Ishikawa (cell line): ENCODE measurements around the gene ERMP1.

Experiments
- CEBPB ChIP-seq: IDR thresholded peaks from 2 replicates; pipeline ENCODE4 v1.6.1; 2012
- CREB1 ChIP-seq: IDR thresholded peaks from 2 replicates; pipeline ENCODE4 v1.6.1; 2012; ENCODE audit warnings: low read depth
- EP300 ChIP-seq: IDR thresholded peaks from 2 replicates; pipeline ENCODE4 v1.6.1; 2012; ENCODE audit warnings: borderline replicate concordance
- FOXM1 ChIP-seq: IDR thresholded peaks from 2 replicates; pipeline ENCODE4 v1.6.1; 2012; ENCODE audit warnings: low read depth, borderline replicate concordance
- NFIC ChIP-seq: IDR thresholded peaks from 2 replicates; pipeline ENCODE4 v1.6.1; 2012
- RAD21 ChIP-seq: IDR thresholded peaks from 2 replicates; pipeline ENCODE4 v1.6.1; 2012; ENCODE audit warnings: low read depth
- TAF1 ChIP-seq: IDR thresholded peaks from 2 replicates; pipeline ENCODE4 v1.6.1; 2012; ENCODE audit warnings: low read depth, mild to moderate bottlenecking
- TCF12 ChIP-seq: IDR thresholded peaks from 2 replicates; pipeline ENCODE4 v1.6.1; 2012; ENCODE audit warnings: low read depth
- TEAD4 ChIP-seq: IDR thresholded peaks from 2 replicates; pipeline ENCODE4 v1.6.1; 2012
- USF1 ChIP-seq: IDR thresholded peaks from 2 replicates; pipeline ENCODE4 v1.6.1; 2012
- YY1 ChIP-seq: IDR thresholded peaks from 2 replicates; pipeline ENCODE4 v1.6.1; 2012; ENCODE audit warnings: low read depth
- ZBTB7A ChIP-seq: IDR thresholded peaks from 2 replicates; pipeline ENCODE4 v1.6.1; 2012; ENCODE audit warnings: low read depth
- TF ChIP-seq, protein P1 (sequence below): IDR thresholded peaks from 2 replicates; pipeline ENCODE4 v1.6.1; 2012; ENCODE audit warnings: low read depth, mild to moderate bottlenecking
- TF ChIP-seq, protein P2 (sequence below): IDR thresholded peaks from 2 replicates; pipeline ENCODE4 v1.6.1; 2012

ERMP1 gene

GRCh38 chr9:5870020-5870339 is 37.1 kb upstream of the ERMP1 start:
- TF ChIP-seq TCF12 (no peak), NFIC (no peak), CEBPB (no peak), YY1 (no peak)
- TF ChIP-seq, protein P1, sequence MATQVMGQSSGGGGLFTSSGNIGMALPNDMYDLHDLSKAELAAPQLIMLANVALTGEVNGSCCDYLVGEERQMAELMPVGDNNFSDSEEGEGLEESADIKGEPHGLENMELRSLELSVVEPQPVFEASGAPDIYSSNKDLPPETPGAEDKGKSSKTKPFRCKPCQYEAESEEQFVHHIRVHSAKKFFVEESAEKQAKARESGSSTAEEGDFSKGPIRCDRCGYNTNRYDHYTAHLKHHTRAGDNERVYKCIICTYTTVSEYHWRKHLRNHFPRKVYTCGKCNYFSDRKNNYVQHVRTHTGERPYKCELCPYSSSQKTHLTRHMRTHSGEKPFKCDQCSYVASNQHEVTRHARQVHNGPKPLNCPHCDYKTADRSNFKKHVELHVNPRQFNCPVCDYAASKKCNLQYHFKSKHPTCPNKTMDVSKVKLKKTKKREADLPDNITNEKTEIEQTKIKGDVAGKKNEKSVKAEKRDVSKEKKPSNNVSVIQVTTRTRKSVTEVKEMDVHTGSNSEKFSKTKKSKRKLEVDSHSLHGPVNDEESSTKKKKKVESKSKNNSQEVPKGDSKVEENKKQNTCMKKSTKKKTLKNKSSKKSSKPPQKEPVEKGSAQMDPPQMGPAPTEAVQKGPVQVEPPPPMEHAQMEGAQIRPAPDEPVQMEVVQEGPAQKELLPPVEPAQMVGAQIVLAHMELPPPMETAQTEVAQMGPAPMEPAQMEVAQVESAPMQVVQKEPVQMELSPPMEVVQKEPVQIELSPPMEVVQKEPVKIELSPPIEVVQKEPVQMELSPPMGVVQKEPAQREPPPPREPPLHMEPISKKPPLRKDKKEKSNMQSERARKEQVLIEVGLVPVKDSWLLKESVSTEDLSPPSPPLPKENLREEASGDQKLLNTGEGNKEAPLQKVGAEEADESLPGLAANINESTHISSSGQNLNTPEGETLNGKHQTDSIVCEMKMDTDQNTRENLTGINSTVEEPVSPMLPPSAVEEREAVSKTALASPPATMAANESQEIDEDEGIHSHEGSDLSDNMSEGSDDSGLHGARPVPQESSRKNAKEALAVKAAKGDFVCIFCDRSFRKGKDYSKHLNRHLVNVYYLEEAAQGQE: no peak

GRCh38 chr9:5869315-5870019 is 36.5 kb upstream of the ERMP1 start:
- TF ChIP-seq RAD21: peak; percentile 60
- TF ChIP-seq, protein P1: no peak

DNA sequence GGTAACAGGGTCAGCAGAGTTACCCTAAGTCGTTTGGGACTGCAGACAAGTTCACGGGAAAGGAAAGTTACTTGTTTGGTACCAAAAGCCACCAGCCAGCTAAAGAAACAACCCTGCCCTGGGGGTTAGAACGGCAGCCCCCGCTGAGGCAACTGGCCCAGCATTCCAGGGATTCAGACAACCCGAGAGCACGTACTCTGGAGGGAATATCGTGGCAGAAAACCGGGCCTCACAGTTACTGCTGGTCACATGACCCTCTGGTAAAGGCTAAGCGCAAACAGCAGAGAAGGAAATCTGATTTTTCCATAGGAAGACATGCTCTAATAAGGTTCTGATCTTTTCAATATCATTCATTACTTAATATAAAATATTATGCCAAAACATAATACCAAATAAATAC is 35.3 kb upstream of the ERMP1 start:
- no peak for TF ChIP-seq ZBTB7A
- TF ChIP-seq RAD21: no peak
- TF ChIP-seq CEBPB: no peak
- TF ChIP-seq, protein P1: no peak
- no peak for TF ChIP-seq TCF12
- no peak for TF ChIP-seq USF1
- TF ChIP-seq, protein P2, sequence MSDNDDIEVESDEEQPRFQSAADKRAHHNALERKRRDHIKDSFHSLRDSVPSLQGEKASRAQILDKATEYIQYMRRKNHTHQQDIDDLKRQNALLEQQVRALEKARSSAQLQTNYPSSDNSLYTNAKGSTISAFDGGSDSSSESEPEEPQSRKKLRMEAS: no peak

DNA sequence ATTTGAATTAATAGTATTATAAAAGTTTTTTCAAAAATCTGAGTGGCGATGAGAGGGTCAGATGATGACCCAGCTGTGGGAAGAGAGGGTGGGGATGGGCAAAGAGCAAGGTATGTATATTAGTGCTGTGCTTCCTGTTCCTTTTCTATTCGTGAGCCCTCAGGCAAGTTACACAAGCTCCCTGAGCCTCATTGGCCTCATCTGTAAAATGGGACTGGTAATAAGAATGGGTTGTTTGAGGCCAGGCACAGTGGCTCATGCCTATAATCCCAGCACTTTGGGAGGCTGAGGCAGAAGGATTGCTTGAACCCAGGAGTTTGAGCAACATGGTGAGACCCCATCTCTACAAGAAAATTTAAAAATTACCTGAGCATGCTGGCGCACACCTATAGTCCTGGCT is 33.8 kb upstream of the ERMP1 start:
- TF ChIP-seq, protein P2: no peak
- TF ChIP-seq, protein P1: no peak
- TF ChIP-seq TCF12 (no peak), RAD21 (no peak), TAF1 (no peak), TEAD4 (no peak), EP300 (no peak), CEBPB (no peak), ZBTB7A (no peak), NFIC (no peak), YY1 (no peak), FOXM1 (no peak), CREB1 (no peak)
